Upper lobe of right lung (tissue), 1 donor: ENCODE data around the gene PCSK2. TPM values are rescaled to one million over a fixed set of nuclear protein-coding genes. Genes with fewer than 3 reads are reported as not detected.

Source experiments
- ATAC-seq: fragments of 200-7000 bp; cut with Tn5 transposase; one replicate; pipeline ENCODE4 v1.9.1; 2020; ENCODE audit warnings: mild to moderate bottlenecking, moderate library complexity
- DNase-seq: peaks from one replicate; pipeline ENCODE4 v3.0.0-alpha.2; 2020
- H3K27ac ChIP-seq: fragments of 200-600 bp; one replicate; pipeline ENCODE4 v1.8.0; 2022
- H3K27me3 ChIP-seq: fragments of 200-600 bp; one replicate; pipeline ENCODE4 v1.8.0; 2022; ENCODE audit warnings: mild to moderate bottlenecking
- H3K36me3 ChIP-seq: fragments of 200-600 bp; one replicate; pipeline ENCODE4 v1.8.0; 2022
- H3K4me1 ChIP-seq: fragments of 200-600 bp; one replicate; pipeline ENCODE4 v1.8.0; 2022
- H3K4me3 ChIP-seq: fragments of 200-600 bp; one replicate; pipeline ENCODE4 v1.8.0; 2022; ENCODE audit warnings: mild to moderate bottlenecking
- H3K9me3 ChIP-seq: fragments of 200-600 bp; one replicate; pipeline ENCODE4 v1.8.0; 2022
- intact Hi-C: fragments of 100-400 bp; cut with DNase I; formaldehyde crosslinking; loops from one replicate; pipeline ENCODE4 v1.11.0; 2022
- total RNA-seq: library from RNA; stranded (reverse); fragmentation: NEBNext Ultra II Directional; extraction: Animal tissue kit (Norgen Biotek cat#: 25700); gene quantifications from one replicate; pipeline ENCODE4 v1.2.1, GENCODE V29; 2021
- TF ChIP-seq, protein P1 (sequence below): fragments of 200-600 bp; IDR thresholded peaks from one replicate; pipeline ENCODE4 v1.8.0; 2022; ENCODE audit warnings: antibody characterized with exemption
- donor health status: DM: no; HTN: yes; CAD: no; lungs with severe emphysema.

Gene PCSK2
- total RNA-seq, 1 donor from 2014 or later, result 17.7 TPM

- H3K36me3 ChIP-seq, result no peaks in the 10 kb centered on the region
- ATAC-seq (no peak), DNase-seq (no peak)
- H3K27me3 ChIP-seq, result peaks cover 18% of the 10 kb centered on the region
- H3K4me3 ChIP-seq, result no peak overlapping the region
- TF ChIP-seq, protein P1, sequence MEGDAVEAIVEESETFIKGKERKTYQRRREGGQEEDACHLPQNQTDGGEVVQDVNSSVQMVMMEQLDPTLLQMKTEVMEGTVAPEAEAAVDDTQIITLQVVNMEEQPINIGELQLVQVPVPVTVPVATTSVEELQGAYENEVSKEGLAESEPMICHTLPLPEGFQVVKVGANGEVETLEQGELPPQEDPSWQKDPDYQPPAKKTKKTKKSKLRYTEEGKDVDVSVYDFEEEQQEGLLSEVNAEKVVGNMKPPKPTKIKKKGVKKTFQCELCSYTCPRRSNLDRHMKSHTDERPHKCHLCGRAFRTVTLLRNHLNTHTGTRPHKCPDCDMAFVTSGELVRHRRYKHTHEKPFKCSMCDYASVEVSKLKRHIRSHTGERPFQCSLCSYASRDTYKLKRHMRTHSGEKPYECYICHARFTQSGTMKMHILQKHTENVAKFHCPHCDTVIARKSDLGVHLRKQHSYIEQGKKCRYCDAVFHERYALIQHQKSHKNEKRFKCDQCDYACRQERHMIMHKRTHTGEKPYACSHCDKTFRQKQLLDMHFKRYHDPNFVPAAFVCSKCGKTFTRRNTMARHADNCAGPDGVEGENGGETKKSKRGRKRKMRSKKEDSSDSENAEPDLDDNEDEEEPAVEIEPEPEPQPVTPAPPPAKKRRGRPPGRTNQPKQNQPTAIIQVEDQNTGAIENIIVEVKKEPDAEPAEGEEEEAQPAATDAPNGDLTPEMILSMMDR, result no peak
- intact Hi-C loops, result no loop called here
- H3K9me3 ChIP-seq, result no peaks in the 10 kb centered on the region
- no peak overlapping the region for H3K27ac ChIP-seq
- H3K4me1 ChIP-seq, result no peaks in the 10 kb centered on the region
Measured at GRCh38 chr20:17320456-17320855, 93.6 kb downstream of the PCSK2 start.

- no peak overlapping the region for H3K4me3 ChIP-seq
- TF ChIP-seq, protein P1, result no peak
- intact Hi-C loops, result no loop called here
- H3K27ac ChIP-seq, result no peak overlapping the region
- no peaks in the 10 kb centered on the region for H3K9me3 ChIP-seq
- no peaks in the 10 kb centered on the region for H3K4me1 ChIP-seq
- H3K27me3 ChIP-seq, result peaks cover 17% of the 10 kb centered on the region
- H3K36me3 ChIP-seq, result no peaks in the 10 kb centered on the region
- no peak for ATAC-seq
- no peak for DNase-seq
Measured at GRCh38 chr20:17326096-17326495, 99.3 kb downstream of the PCSK2 start.

- no peaks in the 10 kb centered on the region for H3K36me3 ChIP-seq
- no peaks in the 10 kb centered on the region for H3K4me1 ChIP-seq
- intact Hi-C loops, result no loop called here
- peak; percentile 22 for ATAC-seq
- no peaks in the 10 kb centered on the region for H3K9me3 ChIP-seq
- no peak overlapping the region for H3K4me3 ChIP-seq
- peaks cover 17% of the 10 kb centered on the region for H3K27me3 ChIP-seq
- no peak for DNase-seq
- TF ChIP-seq, protein P1, result no peak
- H3K27ac ChIP-seq, result no peak overlapping the region
Measured at GRCh38 chr20:17327185-17328148, 100.6 kb downstream of the PCSK2 start.

DNA sequence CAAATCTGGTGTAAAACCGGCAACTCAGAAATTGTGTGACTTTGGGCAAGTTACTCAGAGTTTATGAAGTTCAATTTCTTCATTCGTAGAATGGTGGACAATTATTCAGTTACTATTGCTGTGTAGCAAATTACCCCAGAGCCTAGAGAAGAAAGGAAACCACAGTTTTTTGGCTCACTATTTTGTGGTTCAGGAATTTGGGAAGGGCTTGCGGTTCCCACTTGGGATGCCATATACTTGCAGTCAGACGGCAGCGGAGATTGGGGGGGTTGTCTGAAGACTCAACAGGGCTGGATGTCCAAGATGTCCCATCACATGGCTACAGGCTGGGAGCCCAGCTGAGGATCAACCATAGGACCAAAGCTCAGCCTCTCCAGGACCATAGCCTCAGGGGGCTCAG is 108.1 kb downstream of the PCSK2 start:
- Histone ChIP-seq H3K27ac (no peak overlapping the region), H3K4me1 (no peaks in the 10 kb centered on the region), H3K27me3 (no peaks in the 10 kb centered on the region), H3K36me3 (no peaks in the 10 kb centered on the region), H3K4me3 (no peak overlapping the region), H3K9me3 (no peaks in the 10 kb centered on the region)
- ATAC-seq (no peak), DNase-seq (no peak)
- TF ChIP-seq, protein P1, result no peak
- intact Hi-C loops, result no loop called here

- intact Hi-C loops, result no loop called here
- Histone ChIP-seq H3K9me3 (no peaks in the 10 kb centered on the region), H3K4me3 (no peak overlapping the region), H3K4me1 (no peaks in the 10 kb centered on the region), H3K27ac (no peak overlapping the region), H3K36me3 (no peaks in the 10 kb centered on the region), H3K27me3 (no peaks in the 10 kb centered on the region)
- no peak for ATAC-seq
- DNase-seq, result no peak
- TF ChIP-seq, protein P1, result no peak
Measured at GRCh38 chr20:17339000-17339399, 112.2 kb downstream of the PCSK2 start.
